Activated T-cell treated with anti-CD3 and anti-CD28 coated beads, Interleukin-2, amount 50 U/mL, for 24 hours (primary cell): ENCODE data around the gene DPYD.
"Not testable (repeated sequence)": the region's sequence is repeated elsewhere in the genome, so short reads cannot be mapped to it uniquely, and the experiment has no call there.

Experiments used
- DNase-seq: peaks from one replicate; pipeline ENCODE4 v3.0.0-alpha.2; 2020
- H3K27ac Mint-ChIP-seq: 2 replicates; pipeline ENCODE4 v1.8.0; 2020; ENCODE audit warnings: mild to moderate bottlenecking, mixed read lengths
- H3K27me3 Mint-ChIP-seq: 2 replicates; pipeline ENCODE4 v1.8.0; 2020; ENCODE audit warnings: mixed read lengths
- H3K36me3 Mint-ChIP-seq: 2 replicates; pipeline ENCODE4 v1.8.0; 2020; ENCODE audit warnings: low read depth, mixed read lengths
- H3K4me1 Mint-ChIP-seq: 2 replicates; pipeline ENCODE4 v1.8.0; 2020; ENCODE audit warnings: low read depth, mixed read lengths
- H3K4me3 Mint-ChIP-seq: 2 replicates; pipeline ENCODE4 v1.8.0; 2020; ENCODE audit warnings: mild to moderate bottlenecking, moderate library complexity, mixed read lengths
- H3K9me3 Mint-ChIP-seq: 2 replicates; pipeline ENCODE4 v1.8.0; 2020; ENCODE audit warnings: mixed read lengths

DPYD gene

GRCh38 chr1:97368296-97368695 lies 552.5 kb downstream of the DPYD start:
- H3K27me3 Mint-ChIP-seq: no peaks in the 10 kb centered on the region
- no peak overlapping the region for H3K4me3 Mint-ChIP-seq
- no peaks in the 10 kb centered on the region for H3K9me3 Mint-ChIP-seq
- H3K36me3 Mint-ChIP-seq: peaks cover 61% of the 10 kb centered on the region
- H3K4me1 Mint-ChIP-seq: no peaks in the 10 kb centered on the region
- DNase-seq: no peak
- no peak overlapping the region for H3K27ac Mint-ChIP-seq

- DNase-seq: no peak
- Mint-ChIP-seq H3K4me3 (no peak overlapping the region), H3K36me3 (peaks cover 64% of the 10 kb centered on the region), H3K27me3 (no peaks in the 10 kb centered on the region), H3K9me3 (no peaks in the 10 kb centered on the region), H3K4me1 (no peaks in the 10 kb centered on the region), H3K27ac (no peak overlapping the region)
Observed at GRCh38 chr1:97366984-97367383, 553.9 kb downstream of the DPYD start.

- Mint-ChIP-seq H3K27me3 (no peaks in the 10 kb centered on the region), H3K27ac (no peak overlapping the region), H3K9me3 (no peaks in the 10 kb centered on the region), H3K4me3 (no peak overlapping the region), H3K4me1 (no peaks in the 10 kb centered on the region), H3K36me3 (peaks cover 69% of the 10 kb centered on the region)
- DNase-seq: no peak
Observed at GRCh38 chr1:97365026-97365425, 555.8 kb downstream of the DPYD start.

- Mint-ChIP-seq H3K36me3 (peaks cover 73% of the 10 kb centered on the region), H3K27me3 (no peaks in the 10 kb centered on the region), H3K27ac (no peak overlapping the region), H3K4me3 (no peak overlapping the region), H3K9me3 (no peaks in the 10 kb centered on the region), H3K4me1 (no peaks in the 10 kb centered on the region)
- no peak for DNase-seq
Observed at GRCh38 chr1:97364086-97364485, 556.7 kb downstream of the DPYD start.

- no peak for DNase-seq
- Mint-ChIP-seq H3K36me3 (peaks cover 50% of the 10 kb centered on the region), H3K9me3 (no peaks in the 10 kb centered on the region), H3K27me3 (no peaks in the 10 kb centered on the region), H3K4me3 (no peak overlapping the region), H3K27ac (no peak overlapping the region), H3K4me1 (no peaks in the 10 kb centered on the region)
Observed at GRCh38 chr1:97356309-97356708, 564.5 kb downstream of the DPYD start.

- H3K4me3 Mint-ChIP-seq: no peak overlapping the region
- peaks cover 25% of the 10 kb centered on the region for H3K36me3 Mint-ChIP-seq
- H3K27me3 Mint-ChIP-seq: no peaks in the 10 kb centered on the region
- H3K27ac Mint-ChIP-seq: no peak overlapping the region
- no peak for DNase-seq
- H3K9me3 Mint-ChIP-seq: no peaks in the 10 kb centered on the region
- peaks cover 2% of the 10 kb centered on the region for H3K4me1 Mint-ChIP-seq
Observed at GRCh38 chr1:97352936-97353382, 567.9 kb downstream of the DPYD start.

GRCh38 chr1:97351846-97352245 lies 569.0 kb downstream of the DPYD start:
- H3K4me3 Mint-ChIP-seq: no peak overlapping the region
- H3K27me3 Mint-ChIP-seq: no peaks in the 10 kb centered on the region
- no peak for DNase-seq
- H3K4me1 Mint-ChIP-seq: peaks cover 2% of the 10 kb centered on the region
- H3K9me3 Mint-ChIP-seq: no peaks in the 10 kb centered on the region
- H3K36me3 Mint-ChIP-seq: peaks cover 17% of the 10 kb centered on the region
- no peak overlapping the region for H3K27ac Mint-ChIP-seq

GRCh38 chr1:97350662-97351061 lies 570.2 kb downstream of the DPYD start:
- Mint-ChIP-seq H3K4me1 (peaks cover 2% of the 10 kb centered on the region), H3K27ac (no peak overlapping the region)
- DNase-seq: no peak

GRCh38 chr1:97350241-97350640 lies 570.6 kb downstream of the DPYD start:
- Mint-ChIP-seq H3K27me3 (no peaks in the 10 kb centered on the region), H3K36me3 (peaks cover 17% of the 10 kb centered on the region), H3K4me1 (peaks cover 2% of the 10 kb centered on the region), H3K9me3 (no peaks in the 10 kb centered on the region), H3K4me3 (no peak overlapping the region), H3K27ac (no peak overlapping the region)
- no peak for DNase-seq

More at GRCh38 chr1:97350662-97351061, 570.2 kb downstream of the DPYD start:
- Mint-ChIP-seq H3K4me3 (no peak overlapping the region), H3K36me3 (peaks cover 17% of the 10 kb centered on the region), H3K27me3 (no peaks in the 10 kb centered on the region), H3K9me3 (no peaks in the 10 kb centered on the region)

GRCh38 chr1:97349794-97350193 lies 571.0 kb downstream of the DPYD start:
- not testable (repeated sequence) for DNase-seq, H3K27me3 Mint-ChIP-seq, H3K4me3 Mint-ChIP-seq, H3K9me3 Mint-ChIP-seq, H3K4me1 Mint-ChIP-seq, H3K27ac Mint-ChIP-seq
- H3K36me3 Mint-ChIP-seq: peaks cover 17% of the 10 kb centered on the region

- H3K27me3 Mint-ChIP-seq: no peaks in the 10 kb centered on the region
- no peak for DNase-seq
- H3K4me3 Mint-ChIP-seq: no peak overlapping the region
- H3K4me1 Mint-ChIP-seq: peaks cover 2% of the 10 kb centered on the region
- no peaks in the 10 kb centered on the region for H3K9me3 Mint-ChIP-seq
- peaks cover 14% of the 10 kb centered on the region for H3K36me3 Mint-ChIP-seq
- H3K27ac Mint-ChIP-seq: no peak overlapping the region
Observed at GRCh38 chr1:97348599-97349265, 572.1 kb downstream of the DPYD start.

- Mint-ChIP-seq H3K36me3 (peaks cover 2% of the 10 kb centered on the region), H3K27me3 (no peaks in the 10 kb centered on the region), H3K4me1 (no peaks in the 10 kb centered on the region), H3K27ac (no peak overlapping the region), H3K9me3 (no peaks in the 10 kb centered on the region), H3K4me3 (no peak overlapping the region)
- no peak for DNase-seq
Observed at GRCh38 chr1:97340951-97341350, 579.9 kb downstream of the DPYD start.

GRCh38 chr1:97338347-97338746 lies 582.5 kb downstream of the DPYD start:
- no peak for DNase-seq
- H3K9me3 Mint-ChIP-seq: no peaks in the 10 kb centered on the region
- H3K4me3 Mint-ChIP-seq: no peak overlapping the region
- H3K27ac Mint-ChIP-seq: no peak overlapping the region
- no peaks in the 10 kb centered on the region for H3K27me3 Mint-ChIP-seq
- H3K36me3 Mint-ChIP-seq: peaks cover 2% of the 10 kb centered on the region
- H3K4me1 Mint-ChIP-seq: no peaks in the 10 kb centered on the region

- H3K36me3 Mint-ChIP-seq: no peaks in the 10 kb centered on the region
- no peaks in the 10 kb centered on the region for H3K27me3 Mint-ChIP-seq
- H3K4me1 Mint-ChIP-seq: no peaks in the 10 kb centered on the region
- no peak overlapping the region for H3K27ac Mint-ChIP-seq
- H3K4me3 Mint-ChIP-seq: no peak overlapping the region
- H3K9me3 Mint-ChIP-seq: no peaks in the 10 kb centered on the region
- DNase-seq: no peak
Observed at GRCh38 chr1:97337250-97338030, 583.4 kb downstream of the DPYD start.

- no peaks in the 10 kb centered on the region for H3K36me3 Mint-ChIP-seq
- no peak for DNase-seq
- H3K27me3 Mint-ChIP-seq: no peaks in the 10 kb centered on the region
- H3K9me3 Mint-ChIP-seq: no peaks in the 10 kb centered on the region
- no peak overlapping the region for H3K27ac Mint-ChIP-seq
- no peak overlapping the region for H3K4me3 Mint-ChIP-seq
- H3K4me1 Mint-ChIP-seq: no peaks in the 10 kb centered on the region
Observed at GRCh38 chr1:97334454-97334853, 586.4 kb downstream of the DPYD start.
